ENCODE data around the gene MED31. TPM values are rescaled to one million over a fixed set of nuclear protein-coding genes. Genes with fewer than 3 reads are reported as not detected.

The MED31 gene
- total and polyA plus RNA-seq, 2 of the 13 experiments (the other 11 are each of a cell fraction or from before 2014, with no cell fraction given): 19.0 to 20.9 TPM

DNA sequence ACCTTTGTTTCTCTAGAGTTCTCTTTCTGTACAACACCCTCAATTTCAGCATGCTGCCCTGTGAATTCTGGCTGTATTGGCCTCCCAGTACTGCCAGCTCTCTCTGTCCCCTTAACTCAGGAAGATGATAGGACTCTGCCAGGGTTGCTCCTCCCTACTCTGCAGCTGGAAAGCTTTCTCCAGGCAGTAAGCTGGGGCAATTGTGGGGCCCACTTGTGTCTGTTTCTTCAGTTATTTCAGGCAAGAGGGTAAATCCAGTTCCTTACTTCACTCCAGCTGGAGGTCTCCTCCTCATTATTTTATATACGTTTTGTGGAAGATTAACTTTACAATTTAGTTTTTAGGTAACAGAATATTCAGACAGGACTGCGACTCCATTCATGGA lies 10.1 kb upstream of the MED31 start:
- no peak for DNase-seq (ENCODE audit: low spot score)
- in situ Hi-C loops (cut with HindIII; ENCODE audit: extremely low pct_ligation_motif_present, low pct_unique_long_range_greater_than_20kb) (loop anchor here (10.0 kb wide), 2 partner anchors 173 to 353 kb away; partner anchors contain the start of genes RNASEK and TEKT1), intact Hi-C loops (cut with micrococcal nuclease; ENCODE audit: unreplicated experiment) (loop anchor here (5.0 kb wide), 1 partner anchor 346 kb away; no protein-coding TSS in a partner anchor)
- FAIRE-seq: no peak
- Histone ChIP-seq H3K4me1 (ENCODE audit: insufficient read depth, low read length) (peaks cover 9% of the 10 kb centered on the region), H4K20me1 (ENCODE audit: insufficient read depth, low read length) (no peaks in the 10 kb centered on the region), H3K79me2 (ENCODE audit: insufficient read depth, low read length) (no peaks in the 10 kb centered on the region), H3K36me3 (replicated peaks in 1 of 2; ENCODE audit: control insufficient read depth in 1 of 2, insufficient read depth in 2 of 2, low read length in 2 of 2) (no peaks in the 10 kb centered on the region), H2AFZ (ENCODE audit: low read length) (no peak overlapping the region), H3K4me2 (ENCODE audit: low read depth, low read length) (no peak overlapping the region), H3K27me3 (ENCODE audit: control insufficient read depth in 1 of 2, insufficient read depth in 2 of 2, low read length in 2 of 2) (no peaks in the 10 kb centered on the region), H3K9ac (ENCODE audit: insufficient read depth, low read depth, low read length) (no peak overlapping the region), H3K27ac (ENCODE audit: extremely low read length, insufficient read depth, low read length) (no peak overlapping the region), H3K4me3 (replicated peaks in 1 of 3; ENCODE audit: insufficient read depth in 1 of 3, low read depth in 2 of 3, low read length in 3 of 3) (no peak overlapping the region), H3K9me3 (ENCODE audit: low read length) (no peaks in the 10 kb centered on the region)
- TF ChIP-seq, protein P1, sequence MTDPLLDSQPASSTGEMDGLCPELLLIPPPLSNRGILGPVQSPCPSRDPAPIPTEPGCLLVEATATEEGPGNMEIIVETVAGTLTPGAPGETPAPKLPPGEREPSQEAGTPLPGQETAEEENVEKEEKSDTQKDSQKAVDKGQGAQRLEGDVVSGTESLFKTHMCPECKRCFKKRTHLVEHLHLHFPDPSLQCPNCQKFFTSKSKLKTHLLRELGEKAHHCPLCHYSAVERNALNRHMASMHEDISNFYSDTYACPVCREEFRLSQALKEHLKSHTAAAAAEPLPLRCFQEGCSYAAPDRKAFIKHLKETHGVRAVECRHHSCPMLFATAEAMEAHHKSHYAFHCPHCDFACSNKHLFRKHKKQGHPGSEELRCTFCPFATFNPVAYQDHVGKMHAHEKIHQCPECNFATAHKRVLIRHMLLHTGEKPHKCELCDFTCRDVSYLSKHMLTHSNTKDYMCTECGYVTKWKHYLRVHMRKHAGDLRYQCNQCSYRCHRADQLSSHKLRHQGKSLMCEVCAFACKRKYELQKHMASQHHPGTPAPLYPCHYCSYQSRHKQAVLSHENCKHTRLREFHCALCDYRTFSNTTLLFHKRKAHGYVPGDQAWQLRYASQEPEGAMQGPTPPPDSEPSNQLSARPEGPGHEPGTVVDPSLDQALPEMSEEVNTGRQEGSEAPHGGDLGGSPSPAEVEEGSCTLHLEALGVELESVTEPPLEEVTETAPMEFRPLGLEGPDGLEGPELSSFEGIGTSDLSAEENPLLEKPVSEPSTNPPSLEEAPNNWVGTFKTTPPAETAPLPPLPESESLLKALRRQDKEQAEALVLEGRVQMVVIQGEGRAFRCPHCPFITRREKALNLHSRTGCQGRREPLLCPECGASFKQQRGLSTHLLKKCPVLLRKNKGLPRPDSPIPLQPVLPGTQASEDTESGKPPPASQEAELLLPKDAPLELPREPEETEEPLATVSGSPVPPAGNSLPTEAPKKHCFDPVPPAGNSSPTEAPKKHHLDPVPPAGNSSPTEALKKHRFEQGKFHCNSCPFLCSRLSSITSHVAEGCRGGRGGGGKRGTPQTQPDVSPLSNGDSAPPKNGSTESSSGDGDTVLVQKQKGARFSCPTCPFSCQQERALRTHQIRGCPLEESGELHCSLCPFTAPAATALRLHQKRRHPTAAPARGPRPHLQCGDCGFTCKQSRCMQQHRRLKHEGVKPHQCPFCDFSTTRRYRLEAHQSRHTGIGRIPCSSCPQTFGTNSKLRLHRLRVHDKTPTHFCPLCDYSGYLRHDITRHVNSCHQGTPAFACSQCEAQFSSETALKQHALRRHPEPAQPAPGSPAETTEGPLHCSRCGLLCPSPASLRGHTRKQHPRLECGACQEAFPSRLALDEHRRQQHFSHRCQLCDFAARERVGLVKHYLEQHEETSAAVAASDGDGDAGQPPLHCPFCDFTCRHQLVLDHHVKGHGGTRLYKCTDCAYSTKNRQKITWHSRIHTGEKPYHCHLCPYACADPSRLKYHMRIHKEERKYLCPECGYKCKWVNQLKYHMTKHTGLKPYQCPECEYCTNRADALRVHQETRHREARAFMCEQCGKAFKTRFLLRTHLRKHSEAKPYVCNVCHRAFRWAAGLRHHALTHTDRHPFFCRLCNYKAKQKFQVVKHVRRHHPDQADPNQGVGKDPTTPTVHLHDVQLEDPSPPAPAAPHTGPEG (CRISPR knock-in tag; IDR thresholded peaks at IDR 0.05): no peak
- TF ChIP-seq REL (CRISPR knock-in tag; conservative IDR thresholded peaks at IDR 0.05) (no peak), XRCC5 (optimal IDR thresholded peaks at IDR 0.05; ENCODE audit: low read length) (no peak), ASH2L (IDR thresholded peaks at IDR 0.05; ENCODE audit: insufficient read length, low read depth, low read length) (no peak), SIN3B (IDR thresholded peaks at IDR 0.05; ENCODE audit: low read length) (no peak), FOXA3 (CRISPR knock-in tag; IDR thresholded peaks at IDR 0.05) (no peak)
- TF ChIP-seq, protein P2, sequence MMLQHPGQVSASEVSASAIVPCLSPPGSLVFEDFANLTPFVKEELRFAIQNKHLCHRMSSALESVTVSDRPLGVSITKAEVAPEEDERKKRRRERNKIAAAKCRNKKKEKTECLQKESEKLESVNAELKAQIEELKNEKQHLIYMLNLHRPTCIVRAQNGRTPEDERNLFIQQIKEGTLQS (CRISPR knock-in tag; IDR thresholded peaks at IDR 0.05): no peak
- ChIA-PET POLR2A (interaction anchor here (1.0 to 1.3 kb wide), 3 partner anchors 15 to 52 kb away, joined by 3 to 4 read pairs (median 4); partner anchors contain the start of gene SLC13A5), CTCF (ENCODE audit: low intra/inter-chr PET ratio, low total read pairs) (no interaction called here)
- no TSS peak for BruUV-seq (replicated peaks)
- ATAC-seq: no peak
- WGBS (ENCODE audit: low lambda C conversion rate): 67% methylated on average over 2 of the region's 2 CpGs

All from HepG2 (cell line).